ENCODE data around the gene RNASE11.

DNA sequence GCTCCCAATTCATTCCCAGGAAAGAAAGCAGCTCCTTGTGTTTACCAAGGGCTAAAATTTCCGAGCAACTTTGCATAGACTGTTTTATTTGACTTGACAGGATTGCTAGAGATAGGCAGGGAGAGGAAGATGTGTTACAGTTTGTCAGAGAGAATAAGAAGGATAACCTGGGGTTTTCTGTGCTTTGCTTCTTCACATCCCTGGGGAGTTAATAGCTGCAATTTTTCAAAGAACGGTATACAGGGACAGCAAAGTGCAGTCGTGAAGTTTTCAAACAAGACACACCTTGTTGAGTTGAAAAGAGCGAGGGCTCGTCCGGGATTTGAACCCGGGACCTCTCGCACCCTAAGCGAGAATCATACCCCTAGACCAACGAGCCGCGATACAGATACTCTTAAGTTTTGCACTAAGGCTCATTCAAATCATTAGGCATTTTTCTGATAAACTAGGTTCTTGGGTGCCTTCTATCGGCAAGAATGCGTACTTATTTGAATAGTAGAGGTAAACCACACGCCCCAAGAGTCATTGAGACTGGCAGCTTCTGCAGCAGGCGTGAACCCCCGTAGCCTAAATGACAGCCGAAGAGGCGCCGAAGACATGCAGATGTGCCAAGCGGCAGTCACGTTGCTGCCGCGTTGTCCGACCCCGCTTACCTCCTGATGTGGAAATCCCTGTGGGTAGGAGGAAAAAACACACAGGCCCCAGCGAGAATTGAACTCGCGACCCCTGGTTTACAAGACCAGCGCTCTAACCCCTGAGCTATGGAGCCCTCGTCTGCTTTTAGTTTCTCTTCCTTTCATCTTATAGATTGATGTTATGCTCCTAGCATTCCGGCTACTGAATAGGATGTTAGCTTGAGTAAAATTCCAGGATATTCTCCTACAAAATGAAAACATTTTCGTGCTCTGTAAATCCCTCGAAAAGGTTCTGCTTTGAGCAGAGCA is 25.6 kb upstream of the RNASE11 start:
- TF ChIP-seq POLR2A (IDR thresholded peaks at IDR 0.05; ENCODE audit: low read depth, low read length) (no peak), POLR2AphosphoS5 (IDR thresholded peaks at IDR 0.05; ENCODE audit: low read depth, low read length) (no peak), TAF1 (IDR thresholded peaks at IDR 0.05; ENCODE audit: low read depth, low read length) (no peak), POU2F2 (IDR thresholded peaks at IDR 0.05; ENCODE audit: low read depth, low read length) (peak; percentile 92)
